ENCODE measurements around the gene PIGX.
A peak's percentile ranks its signal among the peaks of the same experiment; 100 is the strongest.

The PIGX gene

GRCh38 chr3:196757876-196758739 lies 45.9 kb downstream of the PIGX start:
- DNase-seq (ENCODE audit: low read depth): peak; percentile 32

- no peak for DNase-seq (ENCODE audit: low read depth)
These were observed 51.0 kb downstream of the PIGX start for GRCh38 chr3:196763179-196763578.

- DNase-seq (ENCODE audit: low read depth): no peak
These were observed 53.3 kb downstream of the PIGX start for GRCh38 chr3:196765454-196765853.

- no peak for DNase-seq (ENCODE audit: low read depth)
These were observed 58.9 kb downstream of the PIGX start for GRCh38 chr3:196771067-196771466.

- no peak for DNase-seq (ENCODE audit: low read depth)
These were observed 59.9 kb downstream of the PIGX start for GRCh38 chr3:196772102-196772501.

GRCh38 chr3:196772897-196773296 lies 60.7 kb downstream of the PIGX start:
- no peak for DNase-seq (ENCODE audit: low read depth)

- DNase-seq (ENCODE audit: low read depth): peak; percentile 31
These were observed 62.1 kb downstream of the PIGX start for GRCh38 chr3:196774191-196774820.

- no peak for DNase-seq (ENCODE audit: low read depth)
These were observed 62.8 kb downstream of the PIGX start for GRCh38 chr3:196774848-196775422.

- no peak for DNase-seq (ENCODE audit: low read depth)
These were observed 63.8 kb downstream of the PIGX start for GRCh38 chr3:196775938-196776337.

GRCh38 chr3:196777836-196778235 lies 65.7 kb downstream of the PIGX start:
- DNase-seq (ENCODE audit: low read depth): no peak

GRCh38 chr3:196778755-196779154 lies 66.6 kb downstream of the PIGX start:
- DNase-seq (ENCODE audit: low read depth): peak; percentile 73

- DNase-seq (ENCODE audit: low read depth): no peak
These were observed 70.3 kb downstream of the PIGX start for GRCh38 chr3:196782511-196782910.
